ENCODE results near the gene URM1.
A peak's percentile ranks its signal among the peaks of the same experiment; 100 is the strongest.
"Not testable (repeated sequence)": the region's sequence is repeated elsewhere in the genome, so short reads cannot be mapped to it uniquely, and the experiment has no call there.

The URM1 gene

DNA sequence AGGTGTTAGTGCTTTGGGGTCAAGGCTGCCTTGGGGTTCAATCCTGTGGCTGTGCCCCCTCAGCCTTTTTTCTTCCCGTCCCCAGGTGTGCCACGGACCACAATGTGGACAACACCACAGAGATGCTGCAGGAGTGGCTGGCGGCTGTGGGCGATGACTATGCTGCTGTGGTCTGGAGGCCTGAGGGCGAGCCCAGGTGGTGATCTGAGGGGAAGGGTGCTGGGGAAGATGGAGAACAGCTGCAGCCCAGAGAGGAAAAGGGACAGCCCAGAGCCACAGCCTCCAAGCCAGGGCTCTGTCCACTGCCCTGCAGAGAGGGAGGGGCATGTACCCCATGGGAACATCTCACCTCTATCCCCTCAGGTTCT, 51.6 kb downstream of the URM1 start:
- Histone ChIP-seq H3K9me3 (ENCODE audit: insufficient read depth, low read depth, low read length) (no peaks in the 10 kb centered on the region), H3K4me3 (ENCODE audit: low read length, poor library complexity, severe bottlenecking) (no peak overlapping the region), H3K36me3 (ENCODE audit: insufficient read depth, low read length) (no peaks in the 10 kb centered on the region), H3K9ac (ENCODE audit: low read depth, low read length, poor library complexity, severe bottlenecking) (no peak overlapping the region), H3K27me3 (ENCODE audit: insufficient read depth, low read length, poor library complexity, severe bottlenecking) (no peaks in the 10 kb centered on the region), H3K4me1 (ENCODE audit: insufficient read depth, low read length, poor library complexity, severe bottlenecking) (peaks cover 13% of the 10 kb centered on the region), H4K20me1 (ENCODE audit: insufficient read depth, low read length, poor library complexity, severe bottlenecking) (no peaks in the 10 kb centered on the region), H2AFZ (ENCODE audit: low read length) (no peak overlapping the region), H3F3A (ENCODE audit: low read depth) (no peaks in the 10 kb centered on the region), H3K79me2 (ENCODE audit: insufficient read depth, low read length) (no peaks in the 10 kb centered on the region), H3K9me2 (replicated peaks; ENCODE audit: low read depth, low read length) (no peaks in the 10 kb centered on the region), H3K4me2 (ENCODE audit: low read depth, low read length, poor library complexity, severe bottlenecking) (peak overlapping the region; percentile 78)
- TF ChIP-seq EZH2phosphoT487 (IDR thresholded peaks at IDR 0.05; ENCODE audit: borderline replicate concordance) (no peak), CTCF (conservative IDR thresholded peaks at IDR 0.05; ENCODE audit: low read length) (no peak)

GRCh38 chr9:128423356-128423755, 52.2 kb downstream of the URM1 start:
- H3K79me2 ChIP-seq (ENCODE audit: insufficient read depth, low read length); H2AFZ ChIP-seq (ENCODE audit: low read length); H3K4me3 ChIP-seq (ENCODE audit: low read length, poor library complexity, severe bottlenecking); H3K9ac ChIP-seq (ENCODE audit: low read depth, low read length, poor library complexity, severe bottlenecking); H3F3A ChIP-seq (ENCODE audit: low read depth); H3K36me3 ChIP-seq (ENCODE audit: insufficient read depth, low read length); H3K4me2 ChIP-seq (ENCODE audit: low read depth, low read length, poor library complexity, severe bottlenecking); H3K27me3 ChIP-seq (ENCODE audit: insufficient read depth, low read length, poor library complexity, severe bottlenecking); H4K20me1 ChIP-seq (ENCODE audit: insufficient read depth, low read length, poor library complexity, severe bottlenecking); H3K9me3 ChIP-seq (ENCODE audit: insufficient read depth, low read depth, low read length); H3K9me2 ChIP-seq (replicated peaks; ENCODE audit: low read depth, low read length): not testable (repeated sequence)
- H3K4me1 ChIP-seq (ENCODE audit: insufficient read depth, low read length, poor library complexity, severe bottlenecking): peaks cover 13% of the 10 kb centered on the region

GRCh38 chr9:128424268-128424780, 53.1 kb downstream of the URM1 start:
- Histone ChIP-seq H3F3A (ENCODE audit: low read depth) (no peaks in the 10 kb centered on the region), H3K9me3 (ENCODE audit: insufficient read depth, low read depth, low read length) (no peaks in the 10 kb centered on the region), H3K4me3 (ENCODE audit: low read length, poor library complexity, severe bottlenecking) (no peak overlapping the region), H3K9ac (ENCODE audit: low read depth, low read length, poor library complexity, severe bottlenecking) (no peak overlapping the region), H2AFZ (ENCODE audit: low read length) (no peak overlapping the region), H3K9me2 (replicated peaks; ENCODE audit: low read depth, low read length) (no peaks in the 10 kb centered on the region), H3K36me3 (ENCODE audit: insufficient read depth, low read length) (no peaks in the 10 kb centered on the region), H3K79me2 (ENCODE audit: insufficient read depth, low read length) (no peaks in the 10 kb centered on the region), H4K20me1 (ENCODE audit: insufficient read depth, low read length, poor library complexity, severe bottlenecking) (no peaks in the 10 kb centered on the region), H3K4me1 (ENCODE audit: insufficient read depth, low read length, poor library complexity, severe bottlenecking) (peaks cover 13% of the 10 kb centered on the region), H3K27me3 (ENCODE audit: insufficient read depth, low read length, poor library complexity, severe bottlenecking) (no peaks in the 10 kb centered on the region), H3K4me2 (ENCODE audit: low read depth, low read length, poor library complexity, severe bottlenecking) (no peak overlapping the region)
- no peak for TF ChIP-seq EZH2phosphoT487 (IDR thresholded peaks at IDR 0.05; ENCODE audit: borderline replicate concordance)
- TF ChIP-seq CTCF (conservative IDR thresholded peaks at IDR 0.05; ENCODE audit: low read length): no peak

All from Loucy (cell line).